NCI-H146 (cell line): ENCODE data around the gene COL26A1.
"Not testable (repeated sequence)": the region's sequence is repeated elsewhere in the genome, so short reads cannot be mapped to it uniquely, and the experiment has no call there.

Experiments
- DNase-seq: peaks from one replicate; lab custom pipeline; 2025; lab: John Stamatoyannopoulos, UW

The COL26A1 gene

GRCh38 chr7:101362334-101363195 lies at the start of gene COL26A1:
Gene COL26A1, plus strand, starts transcription at chr7:101362875. Its CDS starts 158 bp downstream, at chr7:101363033.
- DNase-seq: peak; percentile 63

- DNase-seq: peak; percentile 32
These were observed 47.3 kb upstream of the COL26A1 start for GRCh38 chr7:101315336-101315735.

- no peak for DNase-seq
These were observed 43.3 kb upstream of the COL26A1 start for GRCh38 chr7:101319401-101319800.

- peak; percentile 93 for DNase-seq
These were observed 40.9 kb upstream of the COL26A1 start, which contains the start of gene IFT22 for GRCh38 chr7:101321491-101322401. Gene IFT22, minus strand, starts transcription at chr7:101321812. Its CDS starts 103 bp downstream, at chr7:101321709.

- no peak for DNase-seq
These were observed 34.5 kb upstream of the COL26A1 start for GRCh38 chr7:101328159-101328558.

- DNase-seq: no peak
These were observed 32.6 kb upstream of the COL26A1 start for GRCh38 chr7:101330011-101330484.

- DNase-seq: no peak
These were observed 30.6 kb upstream of the COL26A1 start for GRCh38 chr7:101332026-101332425.

GRCh38 chr7:101333912-101334311 lies 28.8 kb upstream of the COL26A1 start:
- no peak for DNase-seq

- DNase-seq: no peak
These were observed 22.3 kb upstream of the COL26A1 start for GRCh38 chr7:101340379-101340778.

- DNase-seq: no peak
These were observed 19.8 kb upstream of the COL26A1 start for GRCh38 chr7:101342892-101343291.

- DNase-seq: no peak
These were observed 15.2 kb upstream of the COL26A1 start for GRCh38 chr7:101347477-101347876.

- DNase-seq: not testable (repeated sequence)
These were observed 14.1 kb upstream of the COL26A1 start for GRCh38 chr7:101348456-101349067.

GRCh38 chr7:101349300-101349699 lies 13.4 kb upstream of the COL26A1 start:
- DNase-seq: not testable (repeated sequence)

- DNase-seq: no peak
These were observed 9.8 kb upstream of the COL26A1 start for GRCh38 chr7:101352920-101353308.

GRCh38 chr7:101357433-101357832 lies 5.2 kb upstream of the COL26A1 start:
- no peak for DNase-seq

- DNase-seq: no peak
These were observed 590 bp downstream of the COL26A1 start for GRCh38 chr7:101363196-101363733.

- peak; percentile 49 for DNase-seq
These were observed 1.2 kb downstream of the COL26A1 start for GRCh38 chr7:101363734-101364374.

GRCh38 chr7:101365956-101366355 lies 3.3 kb downstream of the COL26A1 start:
- DNase-seq: no peak

GRCh38 chr7:101367676-101368075 lies 5.0 kb downstream of the COL26A1 start:
- DNase-seq: no peak

- DNase-seq: no peak
These were observed 5.9 kb downstream of the COL26A1 start for GRCh38 chr7:101368422-101369165.
